HG03558 (cell line): ENCODE data around the gene BCL11B.
"Not testable (repeated sequence)": the region's sequence is repeated elsewhere in the genome, so short reads cannot be mapped to it uniquely, and the experiment has no call there.

ENCODE experiments used
- ATAC-seq: cut with Tn5 transposase; IDR thresholded peaks from one replicate; pipeline ENCODE4 v1.9.1; 2021; ENCODE audit warnings: moderate number of reproducible peaks; ENCODE audit not compliant: unreplicated experiment; ENCODE audit errors: extremely low read depth

Gene BCL11B

GRCh38 chr14:99188731-99189191, 83.2 kb downstream of the BCL11B start:
- no peak for ATAC-seq

GRCh38 chr14:99187858-99188257, 84.1 kb downstream of the BCL11B start:
- ATAC-seq = no peak

GRCh38 chr14:99186956-99187690, 84.9 kb downstream of the BCL11B start:
- ATAC-seq = no peak

GRCh38 chr14:99186336-99186735, 85.7 kb downstream of the BCL11B start:
- not testable (repeated sequence) for ATAC-seq

- no peak for ATAC-seq
Measured at GRCh38 chr14:99185436-99186068, 86.4 kb downstream of the BCL11B start.

GRCh38 chr14:99183716-99184115, 88.3 kb downstream of the BCL11B start:
- ATAC-seq = no peak

- ATAC-seq = no peak
Measured at GRCh38 chr14:99183311-99183710, 88.7 kb downstream of the BCL11B start.

- ATAC-seq = no peak
Measured at GRCh38 chr14:99182548-99183250, 89.3 kb downstream of the BCL11B start.

- ATAC-seq = no peak
Measured at GRCh38 chr14:99181804-99182520, 90.0 kb downstream of the BCL11B start.

- no peak for ATAC-seq
Measured at GRCh38 chr14:99181241-99181640, 90.8 kb downstream of the BCL11B start.

- no peak for ATAC-seq
Measured at GRCh38 chr14:99179946-99180345, 92.1 kb downstream of the BCL11B start.

- no peak for ATAC-seq
Measured at GRCh38 chr14:99179506-99179905, 92.5 kb downstream of the BCL11B start.

- ATAC-seq = no peak
Measured at GRCh38 chr14:99177886-99178835, 93.8 kb downstream of the BCL11B start.

- no peak for ATAC-seq
Measured at GRCh38 chr14:99177046-99177655, 94.8 kb downstream of the BCL11B start.

GRCh38 chr14:99176156-99176945, 95.6 kb downstream of the BCL11B start:
- no peak for ATAC-seq

- no peak for ATAC-seq
Measured at GRCh38 chr14:99175331-99176155, 96.5 kb downstream of the BCL11B start.

- no peak for ATAC-seq
Measured at GRCh38 chr14:99174770-99175319, 97.2 kb downstream of the BCL11B start.
